BLaER1 (cell line): ENCODE measurements around the gene KHDRBS1.
"Not testable (repeated sequence)": the region's sequence is repeated elsewhere in the genome, so short reads cannot be mapped to it uniquely, and the experiment has no call there.

Experiments used
- H3K27ac ChIP-seq: shearing (Covaris generic); formaldehyde crosslinking; 2 replicates; pipeline ENCODE4 v1.8.1; 2022
- H3K27me3 ChIP-seq: shearing (Covaris generic); formaldehyde crosslinking; 2 replicates; pipeline ENCODE4 v1.8.1; 2022
- H3K36me3 ChIP-seq: shearing (Covaris generic); formaldehyde crosslinking; 2 replicates; pipeline ENCODE4 v1.8.1; 2022
- H3K4me1 ChIP-seq: shearing (Covaris generic); formaldehyde crosslinking; 2 replicates; pipeline ENCODE4 v1.8.1; 2022
- H3K4me2 ChIP-seq: shearing (Covaris generic); formaldehyde crosslinking; 2 replicates; pipeline ENCODE4 v1.8.1; 2022
- H3K4me3 ChIP-seq: shearing (Covaris generic); formaldehyde crosslinking; 2 replicates; pipeline ENCODE4 v1.8.1; 2022
- H3K9ac ChIP-seq: shearing (Covaris generic); formaldehyde crosslinking; 2 replicates; pipeline ENCODE4 v1.8.1; 2022
- H3K9me3 ChIP-seq: shearing (Covaris generic); formaldehyde crosslinking; 2 replicates; pipeline ENCODE4 v1.8.1; 2022
- H4K20me1 ChIP-seq: shearing (Covaris generic); formaldehyde crosslinking; 2 replicates; pipeline ENCODE4 v1.8.1; 2022
- Cebpa-rat ChIP-seq: shearing (Covaris generic); IDR thresholded peaks from 2 replicates; pipeline ENCODE4 v1.8.1; 2022

The KHDRBS1 gene

DNA sequence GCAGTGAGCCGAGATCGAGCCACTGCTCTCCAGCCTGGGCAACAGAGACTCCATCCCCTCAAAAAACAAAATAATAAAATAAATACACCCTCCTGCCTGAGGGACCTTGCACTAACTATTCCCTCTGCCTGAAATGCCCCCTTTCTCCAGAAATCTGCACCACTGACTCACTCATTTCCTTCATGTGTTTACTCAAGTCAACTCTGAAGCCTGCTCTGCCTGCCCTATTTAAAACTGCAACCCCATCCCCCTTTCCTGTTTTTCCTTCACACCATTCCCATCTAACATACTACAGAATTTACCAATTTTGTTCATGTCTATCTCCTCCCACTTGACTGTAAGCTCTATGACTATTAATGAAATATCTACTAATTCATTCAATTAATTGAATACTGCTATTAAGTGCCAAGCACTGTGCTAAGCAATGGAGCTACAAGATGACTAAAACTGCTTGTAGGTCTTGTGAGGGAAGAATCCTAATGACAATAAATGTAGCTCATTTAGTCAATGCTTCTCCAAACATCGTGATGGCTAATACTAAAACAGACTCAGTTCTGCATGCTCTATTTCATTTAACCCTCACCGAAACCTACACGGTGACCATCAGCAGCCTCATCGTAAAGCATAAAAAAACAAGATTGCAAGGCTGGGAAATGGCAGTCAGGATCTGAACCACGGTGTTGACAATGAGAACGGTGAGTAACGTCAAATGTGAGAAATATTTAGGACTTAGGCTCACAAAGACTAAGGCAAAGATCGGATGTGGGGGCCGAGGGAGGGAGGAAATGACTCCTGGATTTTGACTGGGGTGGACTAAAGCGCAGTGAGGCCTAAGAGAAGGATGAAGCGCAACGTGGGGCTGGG lies 58.3 kb downstream of the KHDRBS1 start:
- peak overlapping the region; percentile 96 for H3K4me2 ChIP-seq
- H3K9ac ChIP-seq, result peak overlapping the region; percentile 90
- H3K27ac ChIP-seq, result peak overlapping the region; percentile 95
- peaks cover 34% of the 10 kb centered on the region for H4K20me1 ChIP-seq
- H3K9me3 ChIP-seq, result no peaks in the 10 kb centered on the region
- peaks cover 83% of the 10 kb centered on the region for H3K4me1 ChIP-seq
- no peak for TF ChIP-seq Cebpa-rat
- peaks cover 28% of the 10 kb centered on the region for H3K36me3 ChIP-seq
- peak overlapping the region; percentile 77 for H3K4me3 ChIP-seq
- no peaks in the 10 kb centered on the region for H3K27me3 ChIP-seq

DNA sequence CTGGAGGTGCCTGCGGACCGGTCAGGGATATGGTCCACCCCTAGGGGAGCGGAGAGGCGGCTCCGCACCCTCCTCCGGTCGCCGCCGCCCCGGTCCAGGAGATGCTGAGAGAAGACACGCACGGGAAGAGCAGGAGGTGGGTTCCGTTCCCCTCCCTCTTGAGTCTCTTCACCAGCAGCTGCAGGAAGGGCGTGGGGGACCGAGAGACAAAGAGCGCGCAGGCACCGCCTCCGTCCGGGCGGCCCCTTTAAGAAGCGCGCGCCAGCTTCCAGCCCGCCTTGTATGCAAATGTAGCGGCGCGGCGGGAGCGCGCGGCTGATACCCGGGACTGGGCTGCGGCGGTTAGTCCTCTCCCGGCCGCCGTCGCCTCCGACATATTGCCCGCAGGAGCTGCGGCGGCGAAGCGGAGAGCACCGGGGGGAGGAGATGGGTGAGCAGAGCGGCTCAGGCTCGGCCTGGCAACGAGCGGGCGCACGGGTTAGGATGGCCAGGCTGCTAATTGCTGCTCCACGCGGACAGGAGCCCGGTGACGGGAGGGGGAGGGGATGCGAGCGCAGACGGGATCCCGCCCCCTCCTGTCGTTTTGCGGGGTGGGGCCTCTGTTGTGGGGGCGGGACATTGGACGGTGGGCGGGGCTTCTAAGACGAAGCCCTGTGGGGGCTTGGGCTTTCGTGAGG lies 59.1 kb downstream of the KHDRBS1 start, which contains the start of gene TMEM39B:
Gene TMEM39B, plus strand, starts transcription at position 318 of the 677 bp plus-strand sequence. Its CDS starts 109 bp downstream, at position 427.
- Histone ChIP-seq H3K27me3 (no peaks in the 10 kb centered on the region), H3K9ac (peak within 1 kb of the TSS; percentile 90), H3K4me2 (peak within 1 kb of the TSS; percentile 96), H3K9me3 (no peaks in the 10 kb centered on the region), H3K4me1 (peaks cover 76% of the 10 kb centered on the region), H3K36me3 (peaks cover 35% of the 10 kb centered on the region), H3K27ac (peak within 1 kb of the TSS; percentile 95), H4K20me1 (peaks cover 39% of the 10 kb centered on the region), H3K4me3 (peak within 1 kb of the TSS; percentile 77)
- no peak for TF ChIP-seq Cebpa-rat

DNA sequence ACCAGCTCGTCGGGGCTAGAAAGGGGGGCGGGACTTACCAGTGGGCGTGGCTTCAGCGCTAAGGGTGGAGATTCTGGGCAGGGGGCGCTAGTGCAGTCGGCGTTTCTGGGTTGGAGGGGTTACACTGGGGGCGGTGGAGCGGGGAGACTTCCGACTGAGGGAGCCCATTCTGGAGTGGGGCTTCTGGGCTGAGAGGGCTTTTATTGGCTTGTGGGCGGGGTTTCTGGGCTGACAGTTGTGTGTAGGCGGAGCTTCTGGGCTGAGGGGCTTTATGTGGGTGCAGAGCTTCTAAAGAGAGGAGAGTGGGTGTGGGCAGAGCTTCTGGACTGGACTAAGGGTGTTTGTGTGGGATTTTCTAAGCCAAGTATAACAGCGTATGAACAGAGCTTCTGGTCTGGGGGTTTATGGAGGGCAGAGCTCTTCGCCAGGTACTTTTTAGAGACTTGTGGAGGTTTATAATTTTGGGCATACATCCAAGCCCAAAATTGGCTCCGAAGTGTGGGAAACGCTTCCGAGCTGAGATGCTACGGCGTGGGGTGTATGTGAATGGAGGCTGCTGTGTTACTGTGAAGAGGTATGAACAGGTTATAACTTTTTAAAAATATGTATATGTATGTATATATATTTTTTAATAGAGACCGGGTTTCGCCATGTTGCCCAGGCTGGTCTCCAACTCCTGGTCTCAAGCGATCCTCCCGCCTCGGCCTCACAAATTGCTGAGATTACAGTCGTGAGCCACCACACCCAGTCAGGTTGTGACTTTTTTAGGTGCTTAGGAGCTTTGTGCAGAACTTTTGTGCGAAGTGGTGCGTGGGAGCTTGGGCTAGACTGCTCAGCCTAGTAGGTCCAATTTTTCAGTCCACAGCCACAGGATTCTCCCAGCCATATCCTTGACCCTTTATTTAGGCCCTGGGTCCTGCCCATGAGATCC lies 59.9 kb downstream of the KHDRBS1 start:
- Histone ChIP-seq H3K4me3 (peak overlapping the region; percentile 77), H3K27ac (peak overlapping the region; percentile 95), H3K4me1 (peaks cover 68% of the 10 kb centered on the region), H3K27me3 (no peaks in the 10 kb centered on the region), H3K9me3 (no peaks in the 10 kb centered on the region), H3K36me3 (peaks cover 43% of the 10 kb centered on the region), H3K9ac (peak overlapping the region; percentile 90; the same call in 1 of the 2 replicates), H4K20me1 (peaks cover 39% of the 10 kb centered on the region), H3K4me2 (peak overlapping the region; percentile 76)
- no peak for TF ChIP-seq Cebpa-rat

DNA sequence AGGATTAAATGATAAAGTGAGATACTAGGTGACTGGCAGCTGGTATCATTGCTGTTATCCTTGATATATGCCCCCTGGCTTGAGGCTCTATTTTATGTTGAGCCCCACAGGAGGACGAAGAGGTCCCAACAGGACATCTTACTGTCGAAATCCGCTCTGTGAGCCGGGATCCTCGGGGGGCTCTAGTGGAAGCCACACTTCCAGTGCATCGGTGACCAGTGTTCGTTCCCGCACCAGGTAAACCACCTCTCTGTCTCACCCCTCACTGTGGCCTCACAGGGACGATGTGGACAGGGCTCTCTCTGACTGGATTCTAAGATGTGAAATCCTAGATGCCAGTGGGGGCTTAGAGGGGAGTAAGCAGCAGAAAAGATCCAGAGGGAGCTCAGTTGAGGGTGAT lies 61.2 kb downstream of the KHDRBS1 start:
- Histone ChIP-seq H3K4me1 (peaks cover 55% of the 10 kb centered on the region), H3K27ac (0 out of 2 replicates have a peak overlapping the region, but pooled peaks have one; percentile 5), H3K36me3 (peaks cover 56% of the 10 kb centered on the region), H3K4me2 (0 out of 2 replicates have a peak overlapping the region, but pooled peaks have one; percentile 76), H3K4me3 (no peak overlapping the region), H3K9ac (no peak overlapping the region), H4K20me1 (peaks cover 39% of the 10 kb centered on the region), H3K27me3 (no peaks in the 10 kb centered on the region), H3K9me3 (no peaks in the 10 kb centered on the region)
- no peak for TF ChIP-seq Cebpa-rat

DNA sequence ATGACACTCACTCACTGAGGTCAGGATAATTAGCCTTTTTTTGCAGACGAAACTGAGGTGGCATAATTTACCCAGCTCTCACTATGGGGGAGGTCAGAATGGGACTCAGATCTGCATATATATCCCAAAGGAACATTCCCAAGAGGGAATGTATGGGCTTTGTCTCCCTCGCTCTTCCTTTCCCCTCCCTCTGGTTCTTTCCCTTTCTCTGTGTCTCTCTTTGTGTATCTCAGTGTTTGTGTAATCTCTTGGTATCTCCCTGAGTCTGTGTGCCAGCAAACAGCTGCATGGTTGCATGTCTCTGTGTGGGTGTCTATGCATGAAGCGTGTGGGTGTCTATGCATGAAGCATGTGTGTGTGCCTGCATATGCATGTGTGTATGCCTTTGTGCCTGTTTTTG lies 63.8 kb downstream of the KHDRBS1 start:
- Histone ChIP-seq H3K4me2 (no peak overlapping the region), H3K9ac (no peak overlapping the region), H4K20me1 (peaks cover 49% of the 10 kb centered on the region), H3K36me3 (peaks cover 75% of the 10 kb centered on the region), H3K9me3 (no peaks in the 10 kb centered on the region), H3K4me3 (no peak overlapping the region), H3K4me1 (peaks cover 50% of the 10 kb centered on the region), H3K27me3 (no peaks in the 10 kb centered on the region), H3K27ac (no peak overlapping the region)
- TF ChIP-seq Cebpa-rat, result no peak

DNA sequence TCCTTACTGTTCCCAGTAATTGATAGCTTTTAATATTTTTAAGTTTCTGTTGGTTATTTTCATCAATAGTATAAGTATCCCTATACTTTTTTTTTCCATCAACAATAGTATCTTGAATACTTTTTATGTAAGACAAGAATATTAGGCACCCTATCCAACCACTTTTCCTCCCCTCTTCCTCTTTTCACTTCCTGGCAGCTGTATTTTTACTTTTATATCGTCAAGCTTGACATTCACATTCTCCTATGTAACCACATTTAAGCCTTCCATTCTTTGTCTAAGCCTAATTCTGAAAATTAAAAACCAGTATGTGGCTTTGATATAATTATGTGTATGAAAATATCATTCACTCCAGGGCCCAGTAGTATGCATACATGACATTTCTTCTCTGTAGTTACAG lies 68.4 kb downstream of the KHDRBS1 start:
- TF ChIP-seq Cebpa-rat, result no peak
- Histone ChIP-seq H3K27ac (peak overlapping the region; percentile 14), H3K4me3 (no peak overlapping the region), H3K9me3 (no peaks in the 10 kb centered on the region), H3K4me2 (peak overlapping the region; percentile 69), H3K27me3 (no peaks in the 10 kb centered on the region), H3K4me1 (peaks cover 34% of the 10 kb centered on the region), H4K20me1 (peaks cover 26% of the 10 kb centered on the region; the same call in 1 of the 2 replicates), H3K36me3 (peaks cover 88% of the 10 kb centered on the region), H3K9ac (no peak overlapping the region)

DNA sequence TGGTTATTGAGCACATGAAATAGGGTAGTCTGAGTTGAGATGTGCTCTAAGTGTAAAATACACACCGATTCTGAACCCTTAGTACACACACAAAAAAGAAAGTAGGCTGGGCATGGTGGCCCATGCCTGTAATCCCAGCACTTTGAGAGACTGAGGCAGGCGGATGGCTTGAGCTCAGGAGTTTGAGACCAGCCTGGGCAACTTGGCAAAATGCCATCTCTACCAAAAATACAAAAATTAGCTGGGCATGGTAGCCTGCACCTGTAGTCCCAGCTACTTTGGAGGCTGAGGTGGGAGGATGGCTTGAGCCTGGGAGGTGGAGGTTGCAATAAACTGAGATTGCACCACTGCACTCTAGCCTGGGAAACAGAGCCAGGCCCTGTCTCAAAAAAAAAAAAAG lies 72.7 kb downstream of the KHDRBS1 start:
- H3K4me3 ChIP-seq, H3K27ac ChIP-seq, H3K4me2 ChIP-seq, H3K9ac ChIP-seq, H3K9me3 ChIP-seq, H3K27me3 ChIP-seq: not testable (repeated sequence)
- Histone ChIP-seq H3K36me3 (peaks cover 84% of the 10 kb centered on the region), H3K4me1 (peaks cover 26% of the 10 kb centered on the region), H4K20me1 (peaks cover 19% of the 10 kb centered on the region; the same call in 1 of the 2 replicates)

DNA sequence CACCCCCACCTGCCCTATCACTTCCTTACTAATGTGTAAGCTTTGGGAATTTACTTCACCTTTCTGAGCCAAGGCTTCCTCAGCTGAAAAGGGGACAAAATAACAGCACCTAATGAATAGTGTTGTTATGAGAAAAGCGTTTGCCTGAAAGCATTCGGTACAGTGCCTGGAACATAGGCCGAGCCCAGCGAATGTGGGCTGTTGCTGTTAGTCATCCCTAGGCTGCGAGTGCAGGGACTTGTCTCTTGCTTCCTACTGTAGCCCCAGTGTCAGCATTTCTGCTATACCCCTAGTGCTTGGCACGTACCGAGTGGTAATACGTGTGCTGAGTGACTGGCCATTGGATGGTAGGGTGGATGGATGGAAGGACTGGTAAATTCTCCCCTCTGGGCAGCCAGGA lies 77.5 kb downstream of the KHDRBS1 start:
- Histone ChIP-seq H3K4me3 (no peak overlapping the region), H3K27me3 (no peaks in the 10 kb centered on the region), H3K9ac (no peak overlapping the region), H3K4me1 (no peaks in the 10 kb centered on the region), H3K9me3 (no peaks in the 10 kb centered on the region), H4K20me1 (no peaks in the 10 kb centered on the region; the same call in 1 of the 2 replicates), H3K4me2 (no peak overlapping the region), H3K36me3 (peaks cover 96% of the 10 kb centered on the region), H3K27ac (no peak overlapping the region)
- TF ChIP-seq Cebpa-rat, result no peak

DNA sequence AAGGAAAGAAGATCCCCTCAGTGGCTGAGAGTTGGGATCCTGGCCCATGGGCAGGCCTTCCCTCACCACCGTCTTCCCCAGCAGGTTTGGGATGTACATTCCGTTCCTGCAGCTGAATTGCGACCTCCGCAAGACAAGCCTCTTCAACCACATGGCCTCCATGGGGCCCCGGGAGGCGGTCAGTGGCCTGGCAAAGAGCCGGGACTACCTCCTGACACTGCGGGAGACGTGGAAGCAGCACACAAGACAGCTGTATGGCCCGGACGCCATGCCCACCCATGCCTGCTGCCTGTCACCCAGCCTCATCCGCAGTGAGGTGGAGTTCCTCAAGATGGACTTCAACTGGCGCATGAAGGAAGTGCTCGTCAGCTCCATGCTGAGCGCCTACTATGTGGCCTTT lies 77.9 kb downstream of the KHDRBS1 start:
- peaks cover 96% of the 10 kb centered on the region for H3K36me3 ChIP-seq

More for the DNA sequence above, 77.9 kb downstream of the KHDRBS1 start:
- TF ChIP-seq Cebpa-rat, result no peak
- H3K9ac ChIP-seq, result no peak overlapping the region
- H4K20me1 ChIP-seq, result no peaks in the 10 kb centered on the region; the same call in 1 of the 2 replicates
- no peak overlapping the region for H3K4me3 ChIP-seq
- no peaks in the 10 kb centered on the region for H3K27me3 ChIP-seq
- no peak overlapping the region for H3K4me2 ChIP-seq
- H3K27ac ChIP-seq, result no peak overlapping the region
- no peaks in the 10 kb centered on the region for H3K4me1 ChIP-seq
- no peaks in the 10 kb centered on the region for H3K9me3 ChIP-seq
